Peyer's patch (tissue), 4 donors: Measurements from ENCODE around the gene RNF44.

Source experiments
- POLR2A ChIP-seq, 2 donors: fragments of 450-650 bp; IDR thresholded peaks; one replicate each; pipeline ENCODE4 v1.5.1; 2017; ENCODE audit warnings: antibody characterized with exemption in 2 of 2, mild to moderate bottlenecking in 2 of 2, moderate library complexity in 2 of 2
- TF ChIP-seq, protein P1 (sequence below), 6 experiments: fragments of 450-650 bp in 4 of 6; fragments of 200-600 bp in 2 of 6; sonication (generic) in 1 of 6; IDR thresholded peaks; one replicate each; pipeline ENCODE4 v1.5.1; 2017 to 2019; ENCODE audit warnings: antibody characterized with exemption in 6 of 6, mild to moderate bottlenecking in 3 of 6, moderate library complexity in 1 of 6

DNA sequence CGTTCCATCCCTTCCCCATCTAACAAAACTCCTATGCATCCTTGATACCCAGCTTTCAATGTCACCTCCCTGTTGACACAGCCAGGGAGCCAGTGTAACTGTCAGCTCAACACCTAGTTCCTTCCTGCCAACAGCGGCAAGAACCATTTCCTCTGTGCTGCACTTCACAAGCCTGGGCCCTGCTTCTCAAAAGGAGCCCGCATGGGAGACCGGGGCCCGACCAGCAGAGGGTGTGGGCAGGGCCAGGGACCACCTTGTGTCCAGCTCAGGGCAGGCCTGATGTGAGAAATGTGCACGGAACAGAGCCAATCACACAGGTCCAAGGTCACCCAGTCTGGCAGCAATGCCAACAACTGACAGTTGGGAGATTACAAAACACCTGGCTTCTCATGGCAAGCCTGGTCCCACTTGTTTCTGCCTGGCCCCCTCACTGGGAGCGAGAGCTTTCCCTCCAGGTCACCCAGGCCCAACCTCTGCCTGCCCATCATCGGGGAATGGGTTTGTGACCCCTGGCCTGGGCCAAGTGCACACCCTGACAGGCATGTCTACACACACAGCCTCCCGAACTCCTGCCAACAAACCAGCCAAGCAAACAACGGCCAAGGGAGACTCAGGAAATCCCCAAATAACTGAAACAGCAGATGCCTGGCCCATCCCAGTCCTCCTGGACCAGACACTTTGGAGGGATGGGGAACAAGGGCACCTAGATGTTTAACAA, 3.1 kb downstream of the RNF44 start:
- TF ChIP-seq, protein P1, sequence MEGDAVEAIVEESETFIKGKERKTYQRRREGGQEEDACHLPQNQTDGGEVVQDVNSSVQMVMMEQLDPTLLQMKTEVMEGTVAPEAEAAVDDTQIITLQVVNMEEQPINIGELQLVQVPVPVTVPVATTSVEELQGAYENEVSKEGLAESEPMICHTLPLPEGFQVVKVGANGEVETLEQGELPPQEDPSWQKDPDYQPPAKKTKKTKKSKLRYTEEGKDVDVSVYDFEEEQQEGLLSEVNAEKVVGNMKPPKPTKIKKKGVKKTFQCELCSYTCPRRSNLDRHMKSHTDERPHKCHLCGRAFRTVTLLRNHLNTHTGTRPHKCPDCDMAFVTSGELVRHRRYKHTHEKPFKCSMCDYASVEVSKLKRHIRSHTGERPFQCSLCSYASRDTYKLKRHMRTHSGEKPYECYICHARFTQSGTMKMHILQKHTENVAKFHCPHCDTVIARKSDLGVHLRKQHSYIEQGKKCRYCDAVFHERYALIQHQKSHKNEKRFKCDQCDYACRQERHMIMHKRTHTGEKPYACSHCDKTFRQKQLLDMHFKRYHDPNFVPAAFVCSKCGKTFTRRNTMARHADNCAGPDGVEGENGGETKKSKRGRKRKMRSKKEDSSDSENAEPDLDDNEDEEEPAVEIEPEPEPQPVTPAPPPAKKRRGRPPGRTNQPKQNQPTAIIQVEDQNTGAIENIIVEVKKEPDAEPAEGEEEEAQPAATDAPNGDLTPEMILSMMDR (IDR thresholded peaks at IDR 0.05) = peak in 2 of 6 experiments; percentile 5 to 8
- no peak for TF ChIP-seq POLR2A (IDR thresholded peaks at IDR 0.05)
